HFFc6 (cell line): ENCODE results near the gene P2RX3. TPM values are rescaled to one million over a fixed set of nuclear protein-coding genes. Genes with fewer than 3 reads are reported as not detected.

Experiments used
- DNase-seq: peaks from one replicate; pipeline ENCODE4 v3.0.0-alpha.2; 2018
- H3K27ac Mint-ChIP-seq: 2 replicates; pipeline ENCODE4 v1.8.0; 2020; ENCODE audit warnings: mild to moderate bottlenecking, mixed read lengths
- H3K27me3 Mint-ChIP-seq: 2 replicates; pipeline ENCODE4 v1.8.0; 2021; ENCODE audit warnings: mild to moderate bottlenecking, moderate library complexity, mixed read lengths; ENCODE audit not compliant: insufficient read depth
- H3K36me3 Mint-ChIP-seq: 2 replicates; pipeline ENCODE4 v1.8.0; 2021; ENCODE audit warnings: low read depth, mixed read lengths
- H3K4me1 Mint-ChIP-seq: 2 replicates; pipeline ENCODE4 v1.8.0; 2020; ENCODE audit warnings: low read depth, mixed read lengths
- H3K4me3 Mint-ChIP-seq: 2 replicates; pipeline ENCODE4 v1.8.0; 2020; ENCODE audit warnings: mild to moderate bottlenecking, moderate library complexity, mixed read lengths
- H3K9me3 Mint-ChIP-seq: 2 replicates; pipeline ENCODE4 v1.8.0; 2020; ENCODE audit warnings: mild to moderate bottlenecking, mixed read lengths
- CTCF ChIP-seq: fragments of 200-600 bp; sonication (generic); IDR thresholded peaks from 2 replicates; pipeline ENCODE4 v1.5.0; 2021; ENCODE audit warnings: antibody characterized with exemption, mild to moderate bottlenecking
- total RNA-seq, 6 experiments: library from RNA; stranded (reverse); fragmentation: NEBNext Ultra II Directional; extraction: Animal tissue kit (Norgen Biotek cat#: 25700); gene quantifications; 2 replicates in 1 of 6; 3 replicates in 5 of 6; pipeline ENCODE4 v1.2.3, GENCODE V29; 2021

The P2RX3 gene
- total RNA-seq, 6 experiments from 2014 or later = not detected

- Mint-ChIP-seq H3K4me3 (no peak overlapping the region), H3K27me3 (peaks cover 29% of the 10 kb centered on the region), H3K9me3 (no peaks in the 10 kb centered on the region), H3K4me1 (peaks cover 6% of the 10 kb centered on the region; the same call in 1 of the 2 replicates), H3K27ac (no peak overlapping the region), H3K36me3 (no peaks in the 10 kb centered on the region)
- DNase-seq = no peak
- no peak for TF ChIP-seq CTCF
Observed at GRCh38 chr11:57344826-57345225, 6.7 kb downstream of the P2RX3 start.

- Mint-ChIP-seq H3K4me1 (peaks cover 8% of the 10 kb centered on the region; the same call in 1 of the 2 replicates), H3K27ac (no peak overlapping the region), H3K9me3 (no peaks in the 10 kb centered on the region), H3K27me3 (peaks cover 22% of the 10 kb centered on the region), H3K36me3 (no peaks in the 10 kb centered on the region), H3K4me3 (no peak overlapping the region)
- peak; percentile 92 for TF ChIP-seq CTCF
- DNase-seq = peak; percentile 49
Observed at GRCh38 chr11:57345555-57346211, 7.5 kb downstream of the P2RX3 start.

GRCh38 chr11:57347336-57347735, 9.2 kb downstream of the P2RX3 start:
- no peak for TF ChIP-seq CTCF
- no peak for DNase-seq
- Mint-ChIP-seq H3K9me3 (peaks cover 7% of the 10 kb centered on the region; the same call in 1 of the 2 replicates), H3K27ac (no peak overlapping the region), H3K27me3 (peaks cover 14% of the 10 kb centered on the region), H3K36me3 (no peaks in the 10 kb centered on the region), H3K4me3 (no peak overlapping the region), H3K4me1 (peaks cover 8% of the 10 kb centered on the region; the same call in 1 of the 2 replicates)

- no peak overlapping the region for H3K27ac Mint-ChIP-seq
- H3K27me3 Mint-ChIP-seq = peaks cover 17% of the 10 kb centered on the region
- H3K9me3 Mint-ChIP-seq = peaks cover 7% of the 10 kb centered on the region; the same call in 1 of the 2 replicates
- H3K36me3 Mint-ChIP-seq = no peaks in the 10 kb centered on the region
- H3K4me3 Mint-ChIP-seq = no peak overlapping the region
- peaks cover 8% of the 10 kb centered on the region; the same call in 1 of the 2 replicates for H3K4me1 Mint-ChIP-seq
- TF ChIP-seq CTCF = no peak
- no peak for DNase-seq
Observed at GRCh38 chr11:57348052-57348451, 9.9 kb downstream of the P2RX3 start.

GRCh38 chr11:57348636-57349313, 10.6 kb downstream of the P2RX3 start:
- H3K4me1 Mint-ChIP-seq = peaks cover 8% of the 10 kb centered on the region; the same call in 1 of the 2 replicates

More at GRCh38 chr11:57348636-57349313, 10.6 kb downstream of the P2RX3 start:
- Mint-ChIP-seq H3K27me3 (peaks cover 17% of the 10 kb centered on the region), H3K36me3 (no peaks in the 10 kb centered on the region), H3K4me3 (no peak overlapping the region), H3K27ac (no peak overlapping the region), H3K9me3 (peaks cover 7% of the 10 kb centered on the region; the same call in 1 of the 2 replicates)
- no peak for DNase-seq
- TF ChIP-seq CTCF = no peak
